Thoracic aorta (tissue), 2 donors: Measurements from ENCODE around the gene GNMT. TPM values are rescaled to one million over a fixed set of nuclear protein-coding genes. Genes with fewer than 3 reads are reported as not detected.

ENCODE experiments used
- ATAC-seq: fragments of 150-250 bp; one replicate; pipeline ENCODE4 v1.8.0; 2017; ENCODE audit warnings: low read depth; ENCODE audit not compliant: insufficient number of reproducible peaks, low FRiP score
- DNase-seq: peaks from one replicate; pipeline ENCODE4 v3.0.0-alpha.2; 2020; ENCODE audit warnings: low spot score
- H3K27ac ChIP-seq, 2 donors: fragments of 200-600 bp; sonication (generic); 1 replicate in 1 of 2; 2 replicates in 1 of 2; pipeline ENCODE4 v1.5.1; 2016; ENCODE audit warnings: mild to moderate bottlenecking in 2 of 2, moderate library complexity in 2 of 2
- H3K27me3 ChIP-seq: fragments of 200-600 bp; sonication (generic); replicated peaks from 2 replicates; pipeline ENCODE4 v1.6.0; 2016; ENCODE audit warnings: mild to moderate bottlenecking; ENCODE audit not compliant: insufficient read depth
- H3K36me3 ChIP-seq: fragments of 200-600 bp; sonication (generic); one replicate; pipeline ENCODE4 v1.5.1; 2016
- H3K4me1 ChIP-seq, 2 donors: fragments of 200-600 bp; sonication (generic); 1 replicate in 1 of 2; 2 replicates in 1 of 2; pipeline versions ENCODE4 v1.5.1 to v1.6.0; 2016; ENCODE audit warnings: low read depth in 2 of 2, mild to moderate bottlenecking in 1 of 2; ENCODE audit not compliant: control insufficient read depth in 1 of 2
- H3K4me3 ChIP-seq: fragments of 200-600 bp; sonication (generic); 2 replicates; pipeline ENCODE4 v1.5.1; 2016; ENCODE audit warnings: mild to moderate bottlenecking
- H3K9me3 ChIP-seq: fragments of 200-600 bp; sonication (generic); 2 replicates; pipeline ENCODE4 v1.5.1; 2016
- total RNA-seq, 2 donors: library from RNA; depleted of rRNA; stranded (reverse); fragments of >200 nt; gene quantifications; one replicate each; pipeline versions ENCODE4 v1.1.0 to v1.2.3, GENCODE V29; 2016
- TF ChIP-seq, protein P1 (sequence below): fragments of 200-600 bp; sonication (generic); IDR thresholded peaks from one replicate; pipeline ENCODE4 v1.5.1; 2019; ENCODE audit warnings: antibody characterized with exemption

The GNMT gene
- total RNA-seq, 2 donors from 2014 or later = 3.3 TPM; not detected in 1

DNA sequence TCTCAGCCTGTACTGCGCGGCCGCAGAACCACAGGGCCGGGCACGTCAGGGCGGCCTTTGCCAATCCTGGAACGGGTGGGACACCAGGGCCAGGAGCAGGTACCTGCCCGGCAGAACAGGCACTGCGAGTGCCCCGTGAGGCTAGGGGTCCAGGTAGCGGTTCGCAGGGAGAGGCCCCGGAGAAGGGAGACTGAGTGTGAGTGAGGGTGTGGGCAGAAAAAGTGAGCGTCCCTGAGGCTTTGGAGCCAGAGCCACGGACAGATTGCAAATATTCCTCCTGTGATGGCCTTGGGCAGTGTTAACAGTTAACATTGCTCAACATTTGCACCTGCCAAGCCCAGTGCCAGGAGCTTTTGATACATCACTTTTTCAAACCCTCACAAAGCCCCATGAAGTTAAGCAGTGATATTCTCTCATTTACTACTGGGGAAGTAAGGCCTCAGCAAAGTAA is 491 bp downstream of the GNMT start:
- Histone ChIP-seq H3K4me3 (peak overlapping the region; percentile 80), H3K27ac (no peak overlapping the region), H3K9me3 (no peaks in the 10 kb centered on the region), H3K4me1 (peaks cover 6 to 17% of the 10 kb centered on the region in 2 donors), H3K27me3 (no peaks in the 10 kb centered on the region), H3K36me3 (peaks cover 20% of the 10 kb centered on the region)
- no peak for ATAC-seq
- TF ChIP-seq, protein P1, sequence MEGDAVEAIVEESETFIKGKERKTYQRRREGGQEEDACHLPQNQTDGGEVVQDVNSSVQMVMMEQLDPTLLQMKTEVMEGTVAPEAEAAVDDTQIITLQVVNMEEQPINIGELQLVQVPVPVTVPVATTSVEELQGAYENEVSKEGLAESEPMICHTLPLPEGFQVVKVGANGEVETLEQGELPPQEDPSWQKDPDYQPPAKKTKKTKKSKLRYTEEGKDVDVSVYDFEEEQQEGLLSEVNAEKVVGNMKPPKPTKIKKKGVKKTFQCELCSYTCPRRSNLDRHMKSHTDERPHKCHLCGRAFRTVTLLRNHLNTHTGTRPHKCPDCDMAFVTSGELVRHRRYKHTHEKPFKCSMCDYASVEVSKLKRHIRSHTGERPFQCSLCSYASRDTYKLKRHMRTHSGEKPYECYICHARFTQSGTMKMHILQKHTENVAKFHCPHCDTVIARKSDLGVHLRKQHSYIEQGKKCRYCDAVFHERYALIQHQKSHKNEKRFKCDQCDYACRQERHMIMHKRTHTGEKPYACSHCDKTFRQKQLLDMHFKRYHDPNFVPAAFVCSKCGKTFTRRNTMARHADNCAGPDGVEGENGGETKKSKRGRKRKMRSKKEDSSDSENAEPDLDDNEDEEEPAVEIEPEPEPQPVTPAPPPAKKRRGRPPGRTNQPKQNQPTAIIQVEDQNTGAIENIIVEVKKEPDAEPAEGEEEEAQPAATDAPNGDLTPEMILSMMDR = no peak
- DNase-seq = no peak

DNA sequence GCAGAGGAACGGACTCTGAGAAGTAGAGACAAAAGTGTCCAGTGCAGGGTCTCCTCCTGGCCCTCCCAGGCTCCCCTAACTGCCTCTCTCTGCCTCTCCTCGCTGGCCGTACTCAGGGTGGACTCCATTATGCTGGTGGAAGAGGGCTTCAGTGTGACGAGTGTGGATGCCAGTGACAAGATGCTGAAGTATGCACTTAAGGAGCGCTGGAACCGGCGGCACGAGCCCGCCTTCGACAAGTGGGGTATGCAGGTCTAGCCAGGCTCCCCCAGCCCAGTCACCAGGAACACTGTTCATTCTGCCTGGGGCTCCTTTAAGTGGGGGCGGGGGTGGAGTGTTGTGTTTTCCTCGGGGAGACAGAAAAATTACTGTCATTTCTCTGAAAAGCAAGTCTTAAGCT is 1.5 kb downstream of the GNMT start:
- DNase-seq (no peak), ATAC-seq (no peak)
- Histone ChIP-seq H3K9me3 (no peaks in the 10 kb centered on the region), H3K27ac (no peak overlapping the region), H3K4me3 (no peak overlapping the region), H3K36me3 (peaks cover 28% of the 10 kb centered on the region), H3K27me3 (no peaks in the 10 kb centered on the region), H3K4me1 (peaks cover 6 to 17% of the 10 kb centered on the region in 2 donors)
- TF ChIP-seq, protein P1 = no peak

DNA sequence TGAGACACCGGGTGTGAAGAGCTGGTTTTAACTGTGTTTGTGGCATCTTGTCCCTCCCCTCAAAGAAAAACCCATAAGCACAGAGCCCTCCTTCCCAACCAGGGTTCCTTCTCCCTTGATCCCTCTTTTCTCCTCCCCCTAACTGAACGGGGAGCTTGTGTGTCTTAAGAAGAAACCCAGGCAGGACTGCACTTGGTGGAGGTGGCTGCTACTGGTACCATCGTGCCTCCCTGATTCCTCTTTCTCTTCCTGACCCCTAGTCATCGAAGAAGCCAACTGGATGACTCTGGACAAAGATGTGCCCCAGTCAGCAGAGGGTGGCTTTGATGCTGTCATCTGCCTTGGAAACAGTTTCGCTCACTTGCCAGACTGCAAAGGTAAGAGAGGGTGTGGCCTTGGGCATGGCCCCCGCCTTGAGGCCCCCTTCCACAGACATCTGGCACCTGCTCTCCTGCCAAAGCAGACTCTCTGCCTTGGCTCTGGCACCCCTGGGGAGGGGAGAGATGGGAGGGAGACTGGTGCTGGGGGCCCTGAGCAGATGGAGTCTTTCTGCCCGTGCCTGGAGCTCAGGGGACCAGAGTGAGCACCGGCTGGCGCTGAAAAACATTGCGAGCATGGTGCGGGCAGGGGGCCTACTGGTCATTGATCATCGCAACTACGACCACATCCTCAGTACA is 2.1 kb downstream of the GNMT start:
- DNase-seq = no peak

DNA sequence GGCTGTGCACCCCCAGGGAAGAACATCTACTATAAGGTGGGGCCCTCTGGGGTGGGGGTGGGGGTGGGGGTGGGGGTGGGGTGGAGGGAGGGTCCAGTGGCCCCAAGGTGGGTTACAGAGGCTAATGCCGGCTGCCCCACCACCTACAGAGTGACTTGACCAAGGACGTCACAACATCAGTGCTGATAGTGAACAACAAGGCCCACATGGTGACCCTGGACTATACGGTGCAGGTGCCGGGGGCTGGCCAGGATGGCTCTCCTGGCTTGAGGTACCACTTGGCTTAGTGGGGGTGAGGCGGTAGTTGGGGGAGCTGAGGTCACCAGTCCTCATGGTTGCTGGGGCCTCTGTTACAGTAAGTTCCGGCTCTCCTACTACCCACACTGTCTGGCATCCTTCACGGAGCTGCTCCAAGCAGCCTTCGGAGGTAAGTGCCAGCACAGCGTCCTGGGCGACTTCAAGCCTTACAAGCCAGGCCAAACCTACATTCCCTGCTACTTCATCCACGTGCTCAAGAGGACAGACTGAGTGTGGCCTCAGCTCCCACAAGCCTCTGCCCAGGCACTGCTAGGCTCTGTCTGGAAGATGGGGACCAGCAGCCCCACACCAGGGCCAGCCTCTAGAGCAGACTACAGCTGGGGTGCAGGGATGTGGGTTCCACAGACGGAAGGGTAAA is 2.8 kb downstream of the GNMT start:
- Histone ChIP-seq H3K36me3 (peaks cover 31% of the 10 kb centered on the region), H3K4me1 (peaks cover 6 to 17% of the 10 kb centered on the region in 2 donors), H3K9me3 (no peaks in the 10 kb centered on the region), H3K27me3 (no peaks in the 10 kb centered on the region), H3K27ac (no peak overlapping the region), H3K4me3 (no peak overlapping the region)
- TF ChIP-seq, protein P1 = no peak
- DNase-seq (no peak), ATAC-seq (no peak)

More for the DNA sequence above, 2.1 kb downstream of the GNMT start:
- no peaks in the 10 kb centered on the region for H3K9me3 ChIP-seq
- no peak for ATAC-seq
- H3K27ac ChIP-seq = no peak overlapping the region
- TF ChIP-seq, protein P1 = no peak
- peaks cover 6 to 17% of the 10 kb centered on the region in 2 donors for H3K4me1 ChIP-seq
- H3K4me3 ChIP-seq = no peak overlapping the region
- H3K36me3 ChIP-seq = peaks cover 31% of the 10 kb centered on the region
- no peaks in the 10 kb centered on the region for H3K27me3 ChIP-seq

DNA sequence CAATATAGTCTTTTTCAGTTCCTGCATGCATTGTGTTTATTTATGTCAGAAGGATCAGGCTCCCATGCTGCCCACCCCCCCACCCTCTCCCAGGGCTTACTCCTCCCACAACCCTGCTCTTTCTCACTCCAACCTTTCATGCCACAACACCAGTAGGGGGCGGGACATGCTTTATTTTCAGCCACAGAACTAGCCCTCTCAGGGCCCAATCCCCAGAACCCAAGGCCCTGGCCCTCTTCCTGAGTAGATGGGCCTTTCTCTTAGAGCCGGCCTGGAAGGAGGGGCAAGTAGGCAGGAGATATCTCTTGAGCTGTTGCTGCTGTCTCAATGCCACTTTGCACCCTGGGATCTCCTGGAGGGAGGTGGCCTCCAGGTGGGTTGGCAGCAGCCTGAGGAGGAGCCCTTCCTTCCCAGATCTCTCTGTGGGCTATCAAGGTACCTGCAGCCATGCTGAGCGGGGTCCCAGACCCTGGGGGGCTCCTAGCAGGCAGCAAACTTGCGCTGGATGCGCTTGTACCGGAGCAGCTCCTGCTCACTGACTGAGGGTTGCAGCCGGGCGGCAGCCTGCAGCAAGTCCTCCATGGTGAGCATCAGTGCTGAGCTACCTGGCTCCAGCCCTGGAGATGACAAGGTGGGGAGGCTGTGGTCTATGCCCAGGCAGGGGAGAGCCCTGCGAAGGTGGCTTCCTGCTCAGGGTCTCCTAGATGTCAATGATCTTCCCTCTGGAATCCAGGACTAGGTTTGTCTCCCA is 3.5 kb downstream of the GNMT start:
- Histone ChIP-seq H3K4me1 (peaks cover 6 to 17% of the 10 kb centered on the region in 2 donors), H3K27me3 (no peaks in the 10 kb centered on the region), H3K4me3 (no peak overlapping the region), H3K27ac (no peak overlapping the region), H3K9me3 (no peaks in the 10 kb centered on the region), H3K36me3 (peaks cover 31% of the 10 kb centered on the region)
- DNase-seq = no peak
- no peak for ATAC-seq
- TF ChIP-seq, protein P1 = no peak
